GM18861 (cell line): ENCODE measurements around the gene CD93.

Source experiments
- ATAC-seq: cut with Tn5 transposase; IDR thresholded peaks from one replicate; pipeline ENCODE4 v1.9.1; 2021; ENCODE audit not compliant: unreplicated experiment

CD93 gene

DNA sequence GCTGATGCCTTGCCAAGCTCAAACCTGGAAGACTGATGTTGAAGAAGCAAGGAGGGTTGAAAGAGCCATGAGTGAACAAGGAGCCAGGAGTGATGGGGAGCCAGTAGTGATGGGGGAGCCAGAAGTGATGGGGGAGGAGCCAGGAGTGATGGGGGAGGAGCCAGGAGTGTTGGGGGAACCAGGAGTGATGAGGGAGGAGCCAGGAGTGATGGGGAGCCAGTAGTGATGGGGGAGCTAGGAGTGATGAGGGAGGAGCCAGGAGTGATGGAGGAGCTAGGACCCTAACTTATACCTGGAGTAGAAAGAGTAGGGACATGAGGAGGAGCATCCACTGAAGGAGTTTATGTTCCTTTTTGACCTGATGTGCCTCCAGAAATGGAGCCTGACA, 14.6 kb upstream of the CD93 start:
- ATAC-seq, result no peak

DNA sequence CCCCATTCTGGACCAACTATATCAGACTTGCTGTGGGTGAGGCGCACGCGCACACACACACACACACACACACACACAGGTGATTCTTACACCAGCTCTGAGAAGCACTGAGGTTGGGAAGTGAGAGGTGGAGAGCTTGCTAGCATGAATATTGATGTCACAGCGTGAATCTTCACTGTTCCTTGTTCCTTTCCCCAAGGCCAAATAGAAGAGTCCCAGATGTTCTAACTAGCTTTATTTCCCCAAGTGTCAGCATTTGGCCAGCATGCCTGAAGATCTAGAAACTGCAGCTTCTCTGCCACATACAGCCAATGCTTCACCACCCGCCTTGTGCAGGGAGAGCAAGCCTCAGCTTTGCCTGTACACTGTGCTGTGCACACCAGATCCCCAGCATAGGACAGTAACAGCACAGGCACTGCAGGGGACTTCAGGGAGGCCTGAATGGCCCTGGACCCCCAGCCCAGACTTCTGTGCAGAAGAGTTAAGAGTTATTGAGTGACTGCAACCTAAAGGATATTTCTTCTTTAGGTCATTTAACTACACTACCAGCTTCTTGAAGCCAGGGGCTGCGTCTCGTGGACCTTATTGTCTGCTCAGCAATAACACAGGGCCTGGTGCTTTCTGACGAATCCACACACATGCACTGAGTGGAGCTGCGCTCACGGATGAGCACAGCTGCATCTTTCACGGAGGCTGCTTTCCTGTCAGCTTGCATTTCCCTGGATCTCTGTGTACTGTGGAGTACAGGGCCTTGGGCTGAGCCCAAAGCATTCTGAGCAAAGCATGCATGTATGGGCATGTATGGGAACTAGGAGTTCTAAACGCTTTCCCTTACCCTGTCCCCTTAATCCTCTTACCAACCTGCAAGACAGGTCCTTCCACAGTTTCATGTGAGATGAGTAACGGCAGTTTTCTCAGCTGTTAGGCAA, 13.9 kb upstream of the CD93 start:
- ATAC-seq, result no peak

DNA sequence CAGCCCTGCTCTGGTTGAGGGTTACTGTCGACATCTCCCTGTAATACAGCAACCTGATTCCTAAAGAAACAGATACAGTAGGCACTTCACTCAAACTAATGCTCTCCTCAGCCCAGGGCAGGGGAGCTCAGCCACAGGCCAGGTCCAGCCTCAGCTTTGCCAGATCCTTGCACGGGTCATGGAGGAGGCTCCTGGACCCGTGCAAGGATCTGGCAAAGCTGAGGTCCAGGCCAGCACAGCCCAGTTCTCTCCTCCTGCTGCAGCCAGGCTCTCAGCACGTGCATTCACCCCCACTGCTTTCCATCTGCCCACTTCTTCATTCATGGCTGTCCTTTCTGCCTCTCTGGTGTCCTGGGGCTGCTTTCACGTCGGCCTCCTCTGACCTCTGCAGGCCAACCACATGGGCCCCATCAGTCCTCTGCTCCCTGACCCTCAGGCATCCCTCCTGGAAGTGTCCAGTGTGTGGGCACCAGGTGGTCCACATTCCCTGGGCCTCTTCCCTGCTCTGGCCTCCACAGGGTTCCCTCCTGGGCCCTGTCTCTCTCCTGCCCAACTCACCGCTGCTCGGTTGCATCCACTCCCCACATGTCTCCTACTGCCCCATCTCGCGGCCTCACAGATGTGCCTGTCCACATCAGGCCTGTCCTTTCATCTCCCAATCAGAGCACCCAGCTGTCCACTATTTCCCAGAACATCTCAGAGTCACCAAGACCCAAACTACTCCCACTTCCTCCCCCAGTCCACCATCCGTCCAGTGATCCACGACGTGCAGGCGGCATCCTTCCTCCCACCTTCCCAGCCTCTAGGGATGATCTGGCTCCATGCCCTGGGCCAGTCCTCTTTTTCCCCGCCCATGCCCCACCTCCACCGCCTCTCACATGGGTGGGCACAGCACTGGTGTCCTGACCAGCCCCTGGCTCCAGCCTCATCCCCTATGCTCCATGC, 11.8 kb upstream of the CD93 start:
- ATAC-seq, result no peak

DNA sequence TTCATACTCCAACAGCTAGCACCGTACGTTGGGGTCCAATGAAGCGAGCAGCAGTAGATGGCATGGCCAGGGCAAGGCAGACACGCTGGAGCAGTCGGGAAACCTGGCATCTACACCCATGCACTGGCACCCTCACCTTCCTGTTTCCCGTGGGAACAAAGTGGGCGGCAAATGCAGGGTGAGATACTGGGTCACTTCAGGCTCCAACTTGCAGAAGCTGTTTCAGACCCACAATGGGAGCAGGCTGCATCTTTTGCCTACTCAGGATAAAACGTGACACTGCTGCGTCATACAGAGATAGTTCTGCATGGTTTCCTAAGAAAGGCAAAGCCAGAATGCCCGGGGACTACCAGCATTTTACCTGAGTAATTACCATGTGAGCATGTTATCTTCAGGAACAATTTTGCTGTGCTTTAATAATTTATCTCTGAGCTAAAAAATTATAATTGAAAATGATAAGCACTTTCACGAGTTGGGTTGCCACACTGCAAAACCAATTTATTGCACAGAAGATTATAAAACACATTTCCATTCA, 10.9 kb upstream of the CD93 start:
- ATAC-seq, result no peak

DNA sequence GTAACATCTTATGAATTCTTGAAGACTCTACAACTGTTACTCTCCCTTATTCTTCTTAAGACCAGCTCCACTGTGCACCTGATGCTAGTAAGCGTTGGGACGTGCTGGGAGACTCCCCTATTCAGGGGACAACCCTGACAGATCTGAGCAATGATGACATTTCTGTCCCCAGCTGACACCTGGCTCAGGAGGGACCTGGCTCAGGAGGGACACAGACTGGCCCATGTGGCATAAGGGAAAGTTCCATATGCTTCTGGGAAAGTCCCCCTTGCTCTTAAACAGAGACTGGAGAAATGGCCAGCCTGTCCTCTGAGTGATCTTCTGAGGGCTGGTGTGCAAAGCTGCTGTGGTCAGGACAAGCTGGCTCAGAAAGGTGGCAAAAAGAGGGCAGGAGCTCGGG, 10.0 kb upstream of the CD93 start:
- no peak for ATAC-seq

DNA sequence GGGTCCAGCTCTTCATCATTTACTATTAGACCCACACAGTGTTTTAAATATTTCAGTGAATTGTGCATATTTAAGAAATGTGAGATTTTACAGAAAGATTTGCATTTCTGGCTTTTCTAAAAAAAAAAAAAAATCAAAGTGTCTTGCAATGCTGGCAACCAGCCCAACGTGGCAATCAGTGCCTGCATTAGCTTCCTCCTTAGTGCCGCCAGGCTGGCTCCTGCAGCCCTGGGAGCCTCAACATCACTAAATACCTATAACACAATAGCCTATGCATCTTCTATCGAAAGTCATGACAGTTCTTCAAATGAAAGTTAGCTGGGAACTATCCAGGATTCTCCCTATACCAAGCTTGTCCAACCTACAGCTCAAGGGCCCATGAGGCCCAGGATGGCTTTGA, 9.4 kb upstream of the CD93 start:
- no peak for ATAC-seq

DNA sequence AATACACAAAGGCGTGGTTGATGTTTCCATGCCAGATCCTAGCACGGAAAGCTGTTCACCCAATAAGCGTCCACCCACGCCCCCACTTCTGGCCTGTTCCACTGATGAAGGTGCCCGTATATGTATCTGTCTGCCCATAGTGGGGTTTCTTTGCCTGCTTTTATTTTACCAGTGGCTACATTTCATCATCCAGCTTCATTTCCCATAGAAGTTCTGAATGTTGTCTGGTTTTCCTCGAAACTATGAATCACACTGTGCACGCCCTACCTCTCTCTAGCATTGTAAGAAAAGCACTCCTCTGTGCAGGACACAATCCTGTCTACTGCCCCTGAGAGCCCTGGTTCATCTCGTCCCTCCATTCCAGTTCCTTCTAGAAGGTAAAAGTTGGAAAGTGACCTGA, 8.8 kb upstream of the CD93 start:
- ATAC-seq, result no peak

DNA sequence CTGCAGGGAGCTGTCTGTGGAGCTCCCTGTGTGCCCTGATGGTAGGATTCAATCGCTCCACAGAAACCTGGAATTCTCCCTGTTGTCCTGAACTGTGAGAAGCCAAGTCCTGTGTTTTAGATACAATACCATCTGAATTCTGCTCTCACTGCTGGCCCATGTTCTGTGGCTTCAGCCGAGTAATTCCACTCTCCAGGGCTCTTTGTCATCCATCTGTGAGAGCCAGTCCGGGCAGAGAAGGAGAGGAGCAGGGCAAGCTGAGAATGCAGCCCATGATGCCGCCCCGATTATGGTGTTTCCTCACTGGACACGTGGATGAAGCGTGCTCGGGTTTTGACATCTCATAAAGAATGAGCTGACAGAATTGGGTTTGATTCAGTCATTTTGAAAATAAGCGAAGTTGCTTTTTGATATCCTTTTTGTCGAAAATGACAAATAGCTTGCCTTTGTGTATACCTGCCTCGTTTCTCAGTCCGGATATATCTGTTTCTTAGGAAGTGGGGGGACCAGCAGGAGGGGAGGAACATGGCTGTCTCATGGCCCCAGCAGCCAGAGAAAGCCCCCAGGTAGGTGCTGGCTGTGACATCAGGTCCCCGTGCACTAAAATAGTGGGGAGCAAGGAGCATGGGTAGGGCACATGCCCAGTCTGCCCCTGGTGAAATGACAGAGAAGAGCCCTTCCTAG, 8.2 kb upstream of the CD93 start:
- no peak for ATAC-seq

DNA sequence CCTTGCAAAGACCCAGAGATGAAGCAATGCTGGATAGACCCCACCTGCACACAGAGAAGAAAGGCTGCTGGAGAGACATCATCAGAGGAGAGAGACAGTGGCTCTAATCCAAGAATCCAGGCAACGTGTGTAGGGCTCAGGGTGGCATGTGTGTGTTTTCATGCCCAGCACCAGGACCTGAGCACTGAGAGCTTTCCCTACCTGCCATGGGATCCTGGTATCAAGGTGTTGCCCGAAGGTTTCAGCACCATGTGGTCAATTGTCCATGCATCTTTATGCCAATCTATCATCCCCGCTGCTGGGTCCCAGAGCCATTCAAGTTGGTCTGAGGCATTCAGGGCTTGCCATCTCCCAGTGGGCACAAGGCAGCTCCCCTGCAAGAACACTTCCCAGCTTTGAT, 7.5 kb upstream of the CD93 start:
- ATAC-seq, result no peak

DNA sequence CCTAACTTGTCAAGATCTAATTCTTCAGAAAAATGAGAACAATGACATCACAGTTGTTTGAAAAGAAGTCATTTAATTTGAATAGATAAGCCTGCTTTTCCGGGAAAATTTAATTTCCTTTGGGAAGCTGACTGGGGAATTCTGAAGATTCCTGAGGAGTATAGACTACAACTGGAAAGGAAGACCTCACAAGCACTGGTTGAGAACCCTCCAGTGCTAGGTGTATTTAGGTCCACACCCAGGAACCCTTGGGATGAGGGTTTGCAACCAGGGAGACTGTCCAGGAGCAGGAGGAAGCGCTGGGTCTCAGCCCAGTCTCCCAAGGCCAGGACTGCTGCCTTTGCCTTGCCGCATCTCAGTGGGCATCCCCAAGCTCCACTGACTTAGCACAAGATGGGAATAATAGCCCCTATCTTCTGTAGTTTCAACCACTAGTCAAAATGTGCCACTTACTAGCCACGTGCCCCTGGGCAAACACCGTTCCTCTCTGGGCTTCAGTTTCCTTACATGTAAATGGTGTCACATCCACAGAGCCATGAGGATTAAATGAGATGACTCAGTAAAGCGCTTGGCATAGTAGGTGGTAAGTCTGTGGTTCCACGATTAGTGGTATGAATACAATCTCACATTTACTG, 6.9 kb upstream of the CD93 start:
- ATAC-seq, result no peak

DNA sequence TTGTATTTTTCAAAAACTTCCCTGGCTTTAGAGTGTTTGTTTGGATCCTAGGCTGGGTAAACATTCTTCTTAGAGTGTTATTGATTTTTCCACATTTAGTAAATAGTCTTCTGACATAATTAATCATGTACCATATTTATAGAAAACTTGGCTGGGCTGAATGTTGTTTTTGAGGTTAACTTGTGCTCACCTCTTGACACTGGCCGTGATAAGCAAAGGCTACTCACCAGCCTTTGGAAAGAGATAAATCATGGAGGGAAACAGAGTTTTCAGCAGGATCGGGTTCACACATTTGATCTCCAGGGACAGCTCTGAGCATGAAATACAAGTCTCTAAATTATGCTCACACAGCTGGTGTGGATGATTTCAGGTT, 6.2 kb upstream of the CD93 start:
- no peak for ATAC-seq

DNA sequence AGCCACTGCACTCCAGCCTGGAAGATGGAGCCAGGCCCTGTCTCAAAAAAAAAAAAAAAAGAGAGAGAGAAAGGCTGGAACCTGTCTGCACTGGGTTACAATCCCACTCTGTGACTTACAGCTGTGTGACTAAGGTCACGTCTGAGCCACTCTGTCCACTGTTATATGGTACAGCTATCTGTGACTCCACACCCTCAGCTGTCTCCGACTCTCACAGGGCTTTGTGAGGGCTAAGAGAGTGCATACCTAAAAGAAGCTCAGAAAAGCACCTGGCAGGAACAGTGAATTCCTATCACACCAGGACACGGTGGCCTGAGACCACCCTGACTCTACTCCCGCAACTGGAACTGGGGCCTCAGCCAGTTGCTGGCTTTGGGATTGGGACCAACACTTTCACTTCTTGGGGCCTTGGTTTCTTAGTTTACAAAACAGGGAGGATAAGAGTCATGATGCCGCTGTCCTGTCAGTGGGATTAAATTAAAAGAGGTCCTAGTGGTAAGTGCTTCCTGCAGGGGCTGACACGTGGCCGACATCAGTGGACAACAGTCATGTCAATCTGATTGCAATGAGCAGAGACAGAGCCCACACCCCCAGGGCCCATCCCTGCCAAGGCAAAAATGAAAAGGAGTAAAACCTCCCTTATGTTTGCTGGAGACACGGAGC, 5.7 kb upstream of the CD93 start:
- ATAC-seq, result no peak

DNA sequence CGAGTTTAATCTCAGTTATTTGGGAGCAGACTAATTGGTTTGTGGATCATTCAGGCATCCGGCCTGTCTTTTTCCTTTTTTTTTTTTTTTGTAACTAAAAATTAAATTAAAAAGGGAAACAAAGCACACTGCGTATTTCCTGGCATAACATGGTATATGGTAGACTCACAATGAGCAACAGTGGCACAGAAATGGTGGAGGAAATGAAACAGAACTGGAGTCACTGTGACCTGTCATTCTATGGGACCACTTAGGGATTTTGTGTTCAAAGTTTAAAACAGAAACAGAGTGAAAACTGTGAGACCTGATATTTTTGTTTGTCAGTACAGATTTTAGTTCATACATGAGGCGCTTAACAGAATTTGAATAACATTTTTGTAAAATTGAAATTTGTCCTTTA, 4.8 kb upstream of the CD93 start:
- no peak for ATAC-seq

DNA sequence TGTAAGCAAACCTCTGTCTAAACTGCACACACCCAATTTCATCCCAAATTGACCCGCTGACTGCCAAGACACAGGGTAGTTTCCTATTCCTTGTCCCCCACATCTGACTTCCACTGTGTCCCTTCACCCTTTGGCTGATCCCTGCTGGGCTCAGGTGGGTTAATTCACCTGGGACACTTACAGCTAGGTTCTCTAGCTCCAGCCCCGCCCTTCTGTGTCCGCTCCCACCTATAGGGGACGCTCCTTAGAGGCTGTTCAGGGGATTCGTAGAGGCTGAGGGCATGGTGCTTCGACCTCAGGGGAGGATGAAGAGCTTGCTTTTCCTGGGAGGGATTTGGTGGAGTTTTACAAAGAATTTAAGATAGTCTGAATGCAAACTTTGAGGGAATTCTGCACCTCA, 4.0 kb upstream of the CD93 start:
- no peak for ATAC-seq

DNA sequence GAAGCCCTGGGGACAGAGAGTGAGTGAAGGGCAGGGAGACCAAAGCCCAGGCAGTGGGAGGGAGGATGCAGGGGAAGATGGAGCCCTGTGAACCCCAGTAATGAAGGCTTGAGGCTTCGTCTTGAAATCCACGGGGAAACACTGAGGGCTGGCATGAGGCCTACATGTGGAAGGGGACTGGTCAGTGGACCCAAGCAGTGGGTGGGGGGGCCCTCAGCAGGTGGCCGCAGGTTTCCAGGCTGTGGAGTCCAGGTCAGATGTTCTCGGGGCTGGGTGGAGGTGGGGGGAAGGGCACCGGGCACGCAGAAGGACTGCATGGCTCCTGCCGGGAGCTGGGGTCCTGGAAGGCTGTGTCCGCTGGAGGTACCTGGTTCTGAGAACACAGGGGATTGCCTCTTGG, 2.7 kb upstream of the CD93 start:
- ATAC-seq, result no peak

DNA sequence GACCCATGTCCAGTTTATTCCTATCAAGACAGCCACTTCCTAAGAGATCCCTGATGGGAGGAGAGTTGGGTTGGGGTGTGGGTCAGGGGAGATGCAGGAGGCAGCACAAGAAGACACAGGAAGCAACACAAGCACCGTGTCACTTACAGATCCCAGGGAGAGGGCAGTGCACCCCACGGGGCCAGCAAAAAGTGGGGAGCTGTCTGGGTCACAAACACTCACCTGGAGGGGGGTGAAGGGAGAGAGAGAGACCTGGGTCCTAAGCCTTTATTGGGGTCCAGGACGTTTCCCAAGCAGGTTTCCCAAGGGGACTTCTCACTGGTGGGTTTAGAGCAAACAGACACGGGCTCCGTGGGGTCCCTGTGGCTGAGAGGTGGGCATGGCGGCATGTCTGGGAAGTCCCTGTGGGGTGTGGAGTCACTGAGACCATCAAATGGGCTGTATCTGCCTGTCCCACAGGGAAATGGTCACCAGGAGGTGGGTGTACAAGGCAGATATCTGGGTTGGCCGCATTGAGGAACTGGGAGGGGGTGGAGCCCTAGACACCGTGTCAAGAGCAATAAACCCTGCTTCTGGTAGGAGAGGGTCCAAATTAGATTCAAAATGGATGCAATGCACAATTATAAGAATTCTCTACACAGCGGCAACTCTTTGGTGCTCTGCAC, 1.6 kb upstream of the CD93 start:
- ATAC-seq, result no peak

DNA sequence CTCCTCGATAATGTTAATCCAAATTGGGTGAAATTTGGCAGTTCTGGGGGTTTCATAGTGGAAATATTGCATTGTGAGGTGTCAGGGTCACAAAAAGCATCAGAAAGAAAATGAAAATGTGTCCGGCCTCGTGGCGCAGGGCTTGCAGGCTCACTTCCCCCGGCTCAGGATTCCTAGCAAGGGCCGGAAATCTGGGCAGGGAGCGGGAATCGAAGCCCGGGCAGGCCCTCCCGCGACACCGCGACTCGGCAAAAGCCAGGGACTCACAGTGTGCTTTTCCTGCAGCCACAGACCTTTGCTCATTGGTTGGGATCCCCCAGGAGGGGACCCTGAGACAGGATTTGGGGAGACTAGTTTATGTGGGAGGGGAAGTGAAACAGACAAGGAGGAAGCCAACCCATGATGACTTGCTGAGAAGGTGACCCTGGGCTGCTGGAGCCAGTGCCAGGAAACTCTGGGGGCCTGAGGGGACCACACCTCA, 847 bp upstream of the CD93 start:
- ATAC-seq, result no peak

DNA sequence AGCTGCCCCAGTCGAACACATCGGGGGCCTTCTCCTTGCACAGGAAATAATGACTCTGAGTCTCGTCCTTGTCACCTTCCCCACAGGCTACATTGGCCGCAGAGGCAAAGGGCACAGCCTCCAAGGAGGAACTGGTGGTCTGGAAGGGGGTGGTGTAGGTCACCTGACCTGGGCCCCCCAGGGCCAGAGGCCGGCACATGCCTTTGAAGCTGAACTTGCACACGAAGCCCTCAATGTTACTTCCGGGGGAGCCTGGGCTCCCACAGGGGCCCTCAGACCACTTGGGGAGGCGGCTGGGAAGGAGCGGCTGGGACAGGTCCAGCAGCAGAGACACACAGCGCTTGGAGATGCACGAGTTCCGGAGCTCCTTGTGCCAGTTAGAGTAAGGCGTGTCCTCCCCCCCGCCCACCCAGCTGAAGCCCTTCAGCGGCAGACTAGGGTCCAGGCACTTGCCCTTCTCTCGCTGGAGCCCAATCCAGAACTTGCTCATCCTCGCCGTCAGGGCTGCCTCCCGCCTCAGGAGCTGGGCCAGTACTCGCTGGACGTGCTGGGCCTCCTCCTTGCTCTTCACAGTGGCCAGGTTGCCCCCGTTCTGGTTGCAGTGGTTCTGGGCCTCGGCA, 578 bp downstream of the CD93 start:
- no peak for ATAC-seq

DNA sequence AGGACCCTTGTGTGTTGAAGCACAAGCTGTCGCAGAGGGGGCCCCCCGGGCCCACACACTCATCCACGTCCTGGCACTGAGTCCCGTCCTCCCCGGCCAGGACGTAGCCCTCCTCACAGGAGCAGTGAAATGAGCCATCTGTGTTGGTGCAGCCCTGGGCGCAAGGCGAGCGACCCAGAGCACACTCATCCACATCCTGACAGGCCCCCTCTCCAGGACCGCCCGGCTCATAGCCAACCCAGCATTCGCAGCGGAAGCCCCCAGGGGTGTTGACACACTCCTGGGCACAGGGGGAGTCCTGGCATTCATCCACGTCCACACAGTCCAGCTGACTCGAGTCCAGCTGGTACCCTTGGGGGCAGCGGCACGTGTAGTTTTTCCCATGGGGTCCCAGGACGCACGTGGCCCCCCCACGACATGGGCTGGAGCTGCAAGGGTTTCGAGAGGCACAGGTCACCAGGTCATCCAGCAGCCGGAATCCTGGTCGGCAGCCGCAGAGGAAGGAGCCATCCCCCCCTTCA, 1.2 kb downstream of the CD93 start:
- ATAC-seq, result no peak
